ENCODE measurements around the gene EP400.
A peak's percentile ranks its signal among the peaks of the same experiment; 100 is the strongest.
"Not testable (repeated sequence)": the region's sequence is repeated elsewhere in the genome, so short reads cannot be mapped to it uniquely, and the experiment has no call there.

EP400 gene

GRCh38 chr12:131928080-131928710 is 21.5 kb upstream of the EP400 start:
- DNase-seq = no peak

GRCh38 chr12:131928711-131929580 is 20.8 kb upstream of the EP400 start, which contains the start of gene PUS1:
TSS of gene PUS1 (plus strand) at chr12:131929276. CDS start at chr12:131929723, 447 bp downstream.
- DNase-seq = peak; percentile 79

GRCh38 chr12:131929581-131930456 is 19.9 kb upstream of the EP400 start:
- no peak for DNase-seq

GRCh38 chr12:131930510-131930909 is 19.2 kb upstream of the EP400 start:
- no peak for DNase-seq

- no peak for DNase-seq
Observed at GRCh38 chr12:131933387-131933786, 16.4 kb upstream of the EP400 start.

GRCh38 chr12:131934535-131934934 is 15.2 kb upstream of the EP400 start:
- DNase-seq = no peak

GRCh38 chr12:131938082-131938481 is 11.7 kb upstream of the EP400 start:
- no peak for DNase-seq

GRCh38 chr12:131939007-131939406 is 10.7 kb upstream of the EP400 start:
- DNase-seq = no peak

- DNase-seq = no peak
Observed at GRCh38 chr12:131940141-131940547, 9.6 kb upstream of the EP400 start.

- no peak for DNase-seq
Observed at GRCh38 chr12:131941116-131941986, 8.4 kb upstream of the EP400 start.

- DNase-seq = no peak
Observed at GRCh38 chr12:131941987-131942341, 7.8 kb upstream of the EP400 start.

- no peak for DNase-seq
Observed at GRCh38 chr12:131942671-131943070, 7.1 kb upstream of the EP400 start.

- no peak for DNase-seq
Observed at GRCh38 chr12:131943389-131943788, 6.4 kb upstream of the EP400 start.

- DNase-seq = no peak
Observed at GRCh38 chr12:131943876-131944275, 5.9 kb upstream of the EP400 start.

GRCh38 chr12:131944601-131945251 is 5.0 kb upstream of the EP400 start:
- DNase-seq = no peak

- DNase-seq = no peak
Observed at GRCh38 chr12:131946757-131947156, 3.0 kb upstream of the EP400 start.

GRCh38 chr12:131947482-131948027 is 2.2 kb upstream of the EP400 start:
- no peak for DNase-seq

GRCh38 chr12:131948166-131948712 is 1.5 kb upstream of the EP400 start:
- DNase-seq = no peak

GRCh38 chr12:131948713-131949430 is 870 bp upstream of the EP400 start:
- DNase-seq = not testable (repeated sequence)

- no peak for DNase-seq
Observed at GRCh38 chr12:131950182-131950913, 606 bp downstream of the EP400 start.

All from NK-92 treated with Interleukin-12 subunit alpha and Interleukin-12 subunit beta, amount 100 ng/mL, for 24 hours (cell line).